Activated naive CD8-positive, alpha-beta T cell treated with anti-CD3 and anti-CD28 coated beads, Interleukin-2, amount 50 U/mL, for 24 hours (primary cell): ENCODE results near the gene ZNF653.

ENCODE experiments used
- ATAC-seq: fragments of 150-1000 bp; cut with Tn5 transposase; one replicate; pipeline ENCODE4 v1.10.0; 2021
- DNase-seq: peaks from one replicate; pipeline ENCODE4 v3.0.0; 2021
- H3K27ac Mint-ChIP-seq: one replicate; pipeline ENCODE4 v1.8.0; 2021; ENCODE audit warnings: mild to moderate bottlenecking, mixed read lengths
- H3K27me3 Mint-ChIP-seq: one replicate; pipeline ENCODE4 v1.8.0; 2021; ENCODE audit warnings: mixed read lengths
- H3K36me3 Mint-ChIP-seq: one replicate; pipeline ENCODE4 v1.8.0; 2021; ENCODE audit warnings: low read depth, mixed read lengths
- H3K4me1 Mint-ChIP-seq: one replicate; pipeline ENCODE4 v1.8.0; 2021; ENCODE audit warnings: mixed read lengths
- H3K4me3 Mint-ChIP-seq: one replicate; pipeline ENCODE4 v1.8.0; 2021; ENCODE audit warnings: mild to moderate bottlenecking, moderate library complexity, mixed read lengths
- H3K9me3 Mint-ChIP-seq: one replicate; pipeline ENCODE4 v1.8.0; 2021; ENCODE audit warnings: mixed read lengths

Gene ZNF653

DNA sequence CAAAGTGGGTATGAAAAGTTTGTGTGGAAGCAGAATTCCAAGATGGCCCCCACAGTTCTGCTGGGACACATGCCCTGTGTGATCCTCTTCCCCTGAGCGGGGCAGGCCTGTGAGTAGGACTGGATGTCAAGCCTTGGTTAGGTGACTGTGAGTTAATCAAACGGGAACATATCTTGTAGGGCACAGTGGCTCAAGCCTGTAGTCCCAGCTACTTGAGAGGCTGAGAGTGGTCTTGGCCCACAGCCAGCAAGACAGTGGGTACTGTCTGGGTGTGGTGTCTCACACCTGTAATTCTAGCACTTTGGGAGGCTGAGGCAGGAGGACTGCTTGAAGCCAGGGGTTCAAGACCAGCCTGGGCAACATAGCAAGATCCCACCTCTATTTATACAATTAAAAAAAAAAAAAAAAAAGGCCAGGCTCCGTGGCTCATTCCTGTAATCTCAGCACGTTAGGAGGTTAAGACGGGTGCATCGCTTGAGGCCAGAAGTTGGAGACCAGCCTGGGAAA lies 6.4 kb downstream of the ZNF653 start:
- ATAC-seq: no peak
- no peak overlapping the region for H3K27ac Mint-ChIP-seq
- peaks cover under 1% of the 10 kb centered on the region for H3K4me1 Mint-ChIP-seq
- H3K4me3 Mint-ChIP-seq: no peak overlapping the region
- H3K27me3 Mint-ChIP-seq: no peaks in the 10 kb centered on the region
- no peak for DNase-seq
- peaks cover 8% of the 10 kb centered on the region for H3K36me3 Mint-ChIP-seq
- H3K9me3 Mint-ChIP-seq: no peaks in the 10 kb centered on the region

DNA sequence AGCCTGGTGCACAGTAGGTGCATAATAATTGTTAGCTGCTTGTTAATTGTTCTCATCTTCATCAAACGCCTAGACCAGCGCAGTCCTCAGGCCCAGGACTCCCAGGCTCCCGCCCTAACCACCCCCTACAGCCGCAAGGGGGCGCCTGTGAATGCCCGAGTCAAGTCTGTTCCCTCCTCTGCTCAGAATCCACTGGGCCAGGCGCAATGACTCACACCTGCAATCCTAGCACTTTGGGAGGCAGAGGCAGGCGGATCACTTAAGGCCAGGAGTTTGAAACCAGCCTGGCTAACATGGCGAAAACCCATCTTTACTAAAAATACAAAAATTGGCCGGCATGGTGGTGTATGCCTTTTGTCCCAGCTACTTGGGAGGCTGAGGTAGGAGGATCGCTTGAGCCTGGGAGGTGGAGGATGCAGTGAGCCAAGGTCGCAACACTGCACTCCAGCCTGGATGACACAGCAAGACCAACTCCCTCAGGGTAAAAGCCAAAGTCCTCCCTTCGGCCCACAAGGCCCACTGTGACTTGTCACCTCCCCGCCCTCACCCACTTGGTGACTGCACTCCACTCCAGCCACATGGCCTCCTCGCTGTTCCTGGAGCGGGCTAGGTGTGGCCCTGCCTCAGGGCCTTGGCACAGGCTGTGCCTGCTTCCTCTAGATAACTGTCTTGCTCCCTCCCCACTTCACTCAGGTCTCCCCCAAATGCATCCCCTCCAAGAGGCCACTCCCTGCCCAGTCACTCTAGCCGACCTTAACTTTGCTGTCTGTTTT lies 9.1 kb downstream of the ZNF653 start:
- Mint-ChIP-seq H3K27me3 (no peaks in the 10 kb centered on the region), H3K36me3 (peaks cover 8% of the 10 kb centered on the region), H3K4me3 (no peak overlapping the region), H3K9me3 (no peaks in the 10 kb centered on the region), H3K27ac (no peak overlapping the region), H3K4me1 (no peaks in the 10 kb centered on the region)
- ATAC-seq (peak; percentile 77), DNase-seq (peak; percentile 75)

DNA sequence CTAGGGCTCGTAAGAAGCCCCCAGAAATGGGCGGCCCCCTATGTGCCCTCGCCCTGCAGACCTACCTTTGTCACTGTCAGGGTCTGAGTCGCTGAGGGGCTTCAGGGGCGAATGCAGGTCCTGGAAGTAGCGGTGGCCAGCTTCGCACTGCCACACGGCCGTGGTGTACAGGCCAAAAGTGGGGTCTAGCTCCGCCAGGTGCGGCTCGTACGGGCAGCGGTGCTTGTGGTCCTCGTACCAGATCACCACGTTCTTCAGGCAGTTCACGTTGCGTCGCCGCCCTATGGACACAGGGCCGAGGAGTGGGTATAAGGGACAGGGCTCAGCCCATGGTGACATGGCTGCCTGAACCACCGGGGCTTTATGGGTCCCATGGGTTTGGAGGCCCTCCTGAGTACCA lies 9.8 kb downstream of the ZNF653 start:
- Mint-ChIP-seq H3K27ac (no peak overlapping the region), H3K9me3 (no peaks in the 10 kb centered on the region), H3K4me3 (no peak overlapping the region), H3K36me3 (peaks cover 9% of the 10 kb centered on the region), H3K27me3 (no peaks in the 10 kb centered on the region), H3K4me1 (no peaks in the 10 kb centered on the region)
- no peak for ATAC-seq
- no peak for DNase-seq

DNA sequence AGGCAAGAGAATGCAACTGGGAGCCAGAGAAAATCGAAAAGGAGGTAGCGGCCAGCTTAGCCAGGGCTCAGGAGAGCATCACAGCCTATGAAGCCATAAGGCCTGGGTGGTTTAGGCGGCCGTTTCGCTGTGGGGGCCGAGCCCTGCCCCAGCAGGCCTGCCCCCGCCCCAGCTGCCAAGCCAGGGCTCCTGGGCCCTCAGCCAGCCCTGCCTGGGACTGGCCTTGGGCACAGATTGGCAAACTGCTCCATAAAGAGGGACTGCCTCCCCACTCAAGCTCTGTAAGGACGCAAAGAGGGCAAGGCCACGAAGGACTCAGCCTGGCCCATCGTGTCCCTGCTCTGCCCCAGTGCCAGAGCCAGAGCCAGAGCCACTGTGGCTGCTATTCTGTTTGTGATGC lies 10.2 kb downstream of the ZNF653 start:
- H3K27me3 Mint-ChIP-seq: no peaks in the 10 kb centered on the region
- no peaks in the 10 kb centered on the region for H3K4me1 Mint-ChIP-seq
- no peaks in the 10 kb centered on the region for H3K9me3 Mint-ChIP-seq
- H3K27ac Mint-ChIP-seq: no peak overlapping the region
- no peak for DNase-seq
- ATAC-seq: no peak
- H3K4me3 Mint-ChIP-seq: no peak overlapping the region
- peaks cover 13% of the 10 kb centered on the region for H3K36me3 Mint-ChIP-seq

DNA sequence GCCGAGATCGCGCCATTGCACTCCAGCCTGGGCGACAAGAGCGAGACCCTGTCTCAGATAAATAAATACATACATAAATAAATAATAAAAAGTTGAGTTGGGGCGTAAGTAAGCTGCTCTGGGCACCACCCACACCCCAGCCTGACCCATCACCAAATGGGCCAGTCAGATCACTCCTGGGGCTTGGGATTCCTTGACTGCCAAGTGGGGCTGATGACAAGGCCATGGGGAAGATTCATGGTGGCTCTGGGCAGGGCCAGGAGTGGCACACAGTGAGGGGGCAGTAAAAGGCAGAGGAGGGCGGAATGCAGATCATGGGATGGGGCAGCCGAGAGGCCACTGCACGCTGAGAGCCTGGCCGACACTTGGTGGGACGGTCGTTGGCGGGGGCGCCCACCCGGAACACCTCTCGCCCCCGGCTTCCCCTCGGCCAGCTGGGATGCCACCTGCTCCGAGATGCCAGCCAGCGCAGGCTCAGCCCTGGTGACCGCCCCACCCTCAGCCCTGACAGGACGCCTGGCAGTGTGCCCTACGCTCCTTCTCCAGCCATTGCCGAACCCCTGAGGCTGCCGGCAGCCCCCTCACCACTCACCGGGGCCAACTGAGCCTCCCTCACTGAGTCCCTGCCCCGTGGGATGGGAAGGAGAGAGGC lies 10.9 kb downstream of the ZNF653 start:
- Mint-ChIP-seq H3K4me1 (no peaks in the 10 kb centered on the region), H3K36me3 (peaks cover 14% of the 10 kb centered on the region), H3K4me3 (no peak overlapping the region), H3K27me3 (no peaks in the 10 kb centered on the region), H3K27ac (no peak overlapping the region), H3K9me3 (no peaks in the 10 kb centered on the region)
- ATAC-seq (no peak), DNase-seq (no peak)

DNA sequence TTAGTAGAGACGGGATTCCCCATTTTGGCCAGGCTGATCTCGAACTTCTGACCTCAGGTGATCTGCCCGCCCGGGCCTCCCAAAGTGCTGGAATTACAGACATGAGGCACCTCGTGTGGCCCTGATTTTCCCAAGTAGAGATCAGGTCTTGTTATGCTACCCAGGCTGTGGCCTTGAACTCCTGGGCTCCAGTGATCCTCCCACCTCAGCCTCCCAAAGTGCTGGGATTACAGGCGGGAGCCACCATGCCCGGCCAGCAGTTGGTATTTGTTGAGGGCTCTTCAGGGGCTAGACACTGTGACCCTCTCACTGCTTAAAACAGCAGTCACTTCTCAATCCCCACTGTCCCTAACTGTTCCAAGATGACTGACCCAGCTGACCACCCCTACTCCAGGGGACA lies 16.3 kb downstream of the ZNF653 start:
- DNase-seq (no peak), ATAC-seq (no peak)
- Mint-ChIP-seq H3K4me1 (no peaks in the 10 kb centered on the region), H3K27ac (no peak overlapping the region), H3K27me3 (no peaks in the 10 kb centered on the region), H3K36me3 (peaks cover 12% of the 10 kb centered on the region), H3K4me3 (no peak overlapping the region), H3K9me3 (no peaks in the 10 kb centered on the region)

DNA sequence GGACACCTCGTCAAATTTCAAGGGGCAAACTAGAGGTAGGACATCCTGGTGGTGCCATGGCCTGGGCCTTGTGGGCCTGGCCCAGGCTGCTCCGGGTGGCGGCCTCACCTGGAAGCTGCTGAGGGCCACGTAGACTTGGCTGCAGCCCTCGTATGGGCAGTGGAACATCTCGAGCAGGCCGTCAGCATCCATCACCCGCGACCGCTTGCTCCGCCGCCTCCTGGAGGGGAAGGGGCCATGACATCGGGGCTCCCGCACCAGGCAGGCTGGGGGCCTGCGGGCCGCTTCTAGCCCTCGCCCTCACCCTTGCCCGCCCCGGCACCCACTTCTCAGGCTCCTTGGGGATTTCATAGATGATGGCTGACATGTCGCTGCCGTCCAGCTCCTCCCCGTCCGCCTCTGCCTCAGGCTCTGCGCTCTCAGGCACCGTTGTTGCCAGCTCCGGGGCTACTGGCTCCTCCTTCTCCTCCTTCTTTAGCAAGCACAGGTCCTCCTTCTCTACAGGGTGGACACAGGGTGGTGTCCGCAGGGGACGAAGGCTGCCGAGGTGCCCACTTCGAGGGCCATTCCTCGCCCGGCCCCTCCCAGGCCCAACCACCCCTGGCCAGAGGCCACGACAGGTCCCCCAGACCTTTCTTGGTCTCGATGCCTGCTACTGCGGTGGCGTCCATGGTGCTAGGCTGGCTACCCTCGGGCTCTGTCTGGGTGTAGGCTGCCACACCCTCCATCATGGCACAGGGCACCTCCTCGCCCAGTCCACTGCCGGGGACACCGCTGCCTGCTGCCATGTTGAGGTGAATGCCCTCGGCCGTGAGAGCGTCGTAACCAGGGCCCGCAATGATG lies 18.8 kb downstream of the ZNF653 start:
- Mint-ChIP-seq H3K4me1 (peaks cover 8% of the 10 kb centered on the region), H3K9me3 (no peaks in the 10 kb centered on the region)

DNA sequence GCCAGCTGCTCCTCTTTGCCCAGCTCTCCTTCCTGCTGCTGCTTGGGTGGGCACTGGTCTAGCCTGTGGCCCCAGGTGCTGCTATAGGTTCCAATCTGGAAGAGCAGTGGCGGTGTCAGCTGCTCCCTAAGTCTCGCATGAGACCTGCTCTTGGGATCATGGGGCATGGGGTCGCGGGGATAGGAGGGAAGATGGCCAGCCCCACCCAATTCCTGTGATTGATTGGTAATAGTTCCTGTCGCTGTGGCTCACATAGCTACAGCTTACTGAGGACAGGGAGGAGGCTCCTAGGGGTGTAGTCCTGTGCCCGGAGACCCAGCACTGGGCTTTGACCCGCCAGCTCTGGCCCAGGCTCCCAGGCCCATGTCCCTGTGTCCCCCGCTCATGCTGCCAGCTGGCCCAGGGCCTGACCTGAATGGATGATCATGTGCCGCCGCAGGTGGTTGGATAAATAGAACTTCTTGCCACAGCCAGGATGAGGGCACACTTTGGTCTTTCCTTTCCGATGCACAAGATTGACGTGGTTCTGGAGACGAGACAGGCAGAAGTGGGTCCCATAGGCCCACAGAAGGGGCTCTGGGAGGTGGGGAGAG lies 20.3 kb downstream of the ZNF653 start:
- Mint-ChIP-seq H3K4me3 (no peak overlapping the region), H3K9me3 (no peaks in the 10 kb centered on the region), H3K4me1 (peaks cover 17% of the 10 kb centered on the region), H3K27me3 (peaks cover 11% of the 10 kb centered on the region), H3K27ac (no peak overlapping the region), H3K36me3 (peaks cover 9% of the 10 kb centered on the region)
- ATAC-seq: no peak
- DNase-seq: no peak

More for the DNA sequence above, 18.8 kb downstream of the ZNF653 start:
- Mint-ChIP-seq H3K4me3 (no peak overlapping the region), H3K27ac (no peak overlapping the region), H3K36me3 (peaks cover 14% of the 10 kb centered on the region), H3K27me3 (peaks cover under 1% of the 10 kb centered on the region)
- no peak for DNase-seq
- ATAC-seq: no peak

DNA sequence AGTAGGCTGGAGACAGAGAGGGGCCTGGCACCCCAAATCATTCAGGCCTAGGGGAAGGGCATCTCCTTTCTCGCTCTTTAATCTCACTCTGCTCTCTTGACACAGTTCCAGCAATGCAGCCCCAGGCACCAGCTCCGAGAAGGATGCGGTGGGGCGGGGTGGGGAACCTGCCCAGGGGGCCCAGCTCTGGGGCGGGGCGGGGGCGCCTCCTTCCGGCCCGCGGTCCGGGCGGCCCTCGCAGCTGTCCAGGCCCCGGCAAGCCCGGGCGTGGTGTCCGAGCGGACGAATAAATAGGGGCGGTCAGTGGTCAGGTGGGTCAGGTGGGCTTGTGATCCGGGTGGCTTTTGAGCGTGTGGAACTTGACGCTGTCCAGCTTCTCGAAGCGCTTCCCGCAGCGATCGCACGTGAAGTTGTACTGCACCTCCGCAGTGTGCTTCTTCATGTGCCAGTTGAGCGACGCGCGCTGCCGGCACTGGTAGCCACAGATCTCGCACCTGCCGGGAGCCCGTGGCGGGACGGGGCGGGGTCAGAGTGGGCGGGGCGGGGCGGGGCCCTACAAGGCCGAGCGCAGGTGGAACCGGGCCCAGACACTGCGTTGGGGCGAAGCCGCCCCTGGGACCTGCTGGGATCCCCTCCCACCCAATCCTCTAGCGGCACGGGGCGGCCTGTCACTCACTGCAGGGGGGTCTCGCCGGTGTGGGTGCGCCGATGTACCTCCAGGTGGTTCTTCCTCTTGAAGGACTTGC lies 22.1 kb downstream of the ZNF653 start:
- no peak for DNase-seq
- peaks cover 19% of the 10 kb centered on the region for H3K4me1 Mint-ChIP-seq
- no peak overlapping the region for H3K27ac Mint-ChIP-seq
- no peaks in the 10 kb centered on the region for H3K9me3 Mint-ChIP-seq
- H3K4me3 Mint-ChIP-seq: no peak overlapping the region
- H3K36me3 Mint-ChIP-seq: peaks cover 6% of the 10 kb centered on the region
- peaks cover 19% of the 10 kb centered on the region for H3K27me3 Mint-ChIP-seq
- no peak for ATAC-seq

DNA sequence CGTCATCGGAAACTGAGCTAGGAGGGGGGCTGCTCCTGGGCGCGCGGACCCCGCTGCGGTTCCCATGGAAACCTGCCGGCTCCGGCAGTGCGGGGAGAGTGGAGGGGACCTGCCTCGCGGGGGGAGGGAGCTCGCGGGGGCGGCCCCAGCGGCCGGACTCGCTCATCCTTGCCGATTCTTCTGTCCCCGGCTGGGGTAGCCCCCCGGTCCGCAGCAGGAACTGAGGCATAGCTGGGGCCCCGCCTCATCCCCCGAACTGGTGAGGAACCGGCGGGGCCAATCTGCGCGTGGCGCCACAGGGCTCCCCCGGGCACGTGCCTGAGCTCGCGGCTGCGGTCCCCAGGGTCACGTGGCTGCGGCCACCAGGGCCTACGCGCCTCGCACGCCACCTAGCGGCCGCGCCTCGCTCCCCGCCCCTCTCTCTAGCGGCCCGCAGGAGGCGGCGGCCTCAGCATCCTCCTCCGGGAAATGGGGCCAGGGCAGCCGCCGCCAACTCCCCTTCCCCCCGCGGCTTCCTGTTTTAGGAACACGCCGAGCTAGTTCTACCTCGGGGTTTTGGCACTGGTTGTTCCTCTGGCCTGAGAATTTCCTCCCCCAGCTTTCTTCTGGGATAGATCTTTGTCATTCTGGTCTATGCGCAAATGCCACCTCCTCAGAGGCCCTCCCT lies 23.1 kb downstream of the ZNF653 start:
- Mint-ChIP-seq H3K4me1 (peaks cover 19% of the 10 kb centered on the region), H3K27me3 (peaks cover 23% of the 10 kb centered on the region), H3K9me3 (no peaks in the 10 kb centered on the region), H3K4me3 (peak overlapping the region; percentile 73), H3K27ac (peak overlapping the region; percentile 76), H3K36me3 (peaks cover 6% of the 10 kb centered on the region)
- peak; percentile 65 for ATAC-seq
- DNase-seq: peak; percentile 93

DNA sequence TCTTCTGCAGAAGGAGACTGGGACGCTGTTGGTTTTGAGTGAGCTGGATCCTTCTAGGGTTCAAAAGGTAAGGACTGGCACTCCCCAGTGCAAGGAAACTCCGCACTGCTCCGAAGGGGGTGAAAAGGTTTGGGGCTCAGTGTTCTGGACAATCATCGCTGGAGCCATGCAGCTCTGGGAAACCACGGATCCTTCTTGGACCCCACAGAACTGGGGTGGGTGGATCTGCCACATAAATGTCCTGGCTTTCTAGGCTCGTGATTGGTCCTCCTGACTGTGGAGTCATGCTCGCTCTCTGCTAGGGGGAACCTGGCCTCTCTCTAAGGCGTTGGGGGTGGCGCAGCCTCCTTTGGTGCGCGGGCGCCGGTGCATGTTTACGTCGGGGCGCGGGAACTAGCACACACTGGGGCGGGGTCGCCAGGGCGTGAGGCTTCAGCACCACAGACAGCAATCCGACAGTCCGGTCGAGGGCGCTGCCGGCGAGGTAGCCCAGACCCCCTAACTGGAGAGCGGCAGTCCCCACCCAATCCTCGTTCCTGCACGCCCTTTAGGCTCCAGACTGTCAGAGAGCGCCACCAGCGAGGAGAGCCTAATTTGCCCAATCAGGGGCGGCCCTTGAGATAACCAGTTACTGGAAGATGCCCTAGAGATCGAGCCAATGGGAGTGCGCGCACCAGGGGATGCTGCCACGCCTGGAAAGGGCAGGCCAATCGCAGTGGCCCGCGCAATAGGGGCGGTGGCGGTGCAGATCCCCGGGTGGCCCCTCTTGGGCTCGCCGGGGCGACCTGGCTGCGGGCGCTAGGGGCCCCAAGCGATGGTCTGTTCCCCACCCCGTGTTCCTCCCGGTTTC lies 23.9 kb downstream of the ZNF653 start:
- DNase-seq (peak; percentile 85), ATAC-seq (peak; percentile 89)
- peak overlapping the region; percentile 76 for H3K27ac Mint-ChIP-seq
- peaks cover 19% of the 10 kb centered on the region for H3K4me1 Mint-ChIP-seq
- H3K4me3 Mint-ChIP-seq: peak overlapping the region; percentile 73
- H3K9me3 Mint-ChIP-seq: no peaks in the 10 kb centered on the region
- H3K36me3 Mint-ChIP-seq: peaks cover 6% of the 10 kb centered on the region
- peaks cover 27% of the 10 kb centered on the region for H3K27me3 Mint-ChIP-seq

DNA sequence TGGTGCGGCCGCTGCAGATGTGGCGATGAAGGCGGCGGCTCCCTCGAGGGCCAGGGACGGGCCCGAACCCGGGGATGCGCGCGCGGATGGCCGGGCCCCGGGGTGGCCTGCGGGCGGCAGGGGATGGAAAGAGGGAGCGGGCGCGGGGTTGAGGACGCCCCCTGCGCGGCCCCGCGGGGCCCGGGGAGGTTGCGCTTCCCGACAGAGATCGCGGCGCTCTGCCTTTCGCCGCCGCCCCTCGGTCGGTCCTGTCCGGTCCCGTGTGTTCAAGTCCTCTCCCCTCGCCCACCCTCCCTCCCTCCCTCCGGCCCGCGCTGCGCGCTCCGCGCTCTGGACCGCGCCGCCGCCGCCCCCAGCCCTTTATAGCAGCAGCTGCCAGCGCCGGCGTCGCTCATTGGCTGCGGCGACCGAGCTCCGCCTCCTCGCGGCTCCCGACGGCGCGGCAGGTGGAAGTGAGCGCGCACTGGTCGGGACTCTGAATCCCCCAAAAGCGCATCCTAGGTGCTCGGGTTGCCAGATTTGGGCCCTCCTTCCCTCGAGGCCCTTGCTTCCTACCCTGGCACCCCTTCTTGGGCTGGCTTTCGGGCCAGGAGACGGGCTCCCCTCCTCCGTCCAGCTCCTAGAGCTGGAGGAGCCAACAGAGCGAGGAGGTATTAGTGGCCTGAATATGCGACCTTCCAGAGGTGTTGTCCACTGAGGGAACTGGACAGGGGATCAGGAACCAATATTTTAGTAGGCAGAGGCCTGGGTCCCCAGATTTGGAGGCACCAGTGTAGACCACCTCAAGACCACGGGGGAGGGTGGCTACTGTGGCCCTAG lies 24.7 kb downstream of the ZNF653 start, which contains the start of gene ELAVL3:
Gene ELAVL3, minus strand, starts transcription at position 332 of the 819 bp plus-strand sequence. CDS start 438 bp downstream, outside the sequence.
- Mint-ChIP-seq H3K27me3 (peaks cover 31% of the 10 kb centered on the region), H3K4me3 (peak within 1 kb of the TSS; percentile 73), H3K27ac (peak within 1 kb of the TSS; percentile 76), H3K9me3 (no peaks in the 10 kb centered on the region), H3K4me1 (peaks cover 19% of the 10 kb centered on the region), H3K36me3 (peaks cover 6% of the 10 kb centered on the region)
- no peak for DNase-seq
- ATAC-seq: no peak
